GM18868 (cell line): ENCODE results near the gene ELSPBP1.
"Not testable (repeated sequence)": the region's sequence is repeated elsewhere in the genome, so short reads cannot be mapped to it uniquely, and the experiment has no call there.

Experiments used
- ATAC-seq: cut with Tn5 transposase; IDR thresholded peaks from one replicate; pipeline ENCODE4 v1.9.1; 2021; ENCODE audit warnings: mild to moderate bottlenecking, moderate library complexity; ENCODE audit not compliant: unreplicated experiment

ELSPBP1 gene

GRCh38 chr19:48041877-48042580 lies 47.6 kb downstream of the ELSPBP1 start:
- no peak for ATAC-seq

GRCh38 chr19:48043675-48044258 lies 49.3 kb downstream of the ELSPBP1 start, which contains the start of gene CABP5:
Gene CABP5, minus strand, starts transcription at chr19:48044079. Its CDS starts 157 bp downstream, at chr19:48043922.
- no peak for ATAC-seq

GRCh38 chr19:48044561-48044960 lies 50.1 kb downstream of the ELSPBP1 start:
- no peak for ATAC-seq

GRCh38 chr19:48051335-48052033 lies 57.1 kb downstream of the ELSPBP1 start:
- ATAC-seq, result no peak

GRCh38 chr19:48053076-48053475 lies 58.6 kb downstream of the ELSPBP1 start:
- no peak for ATAC-seq

GRCh38 chr19:48053856-48054255 lies 59.4 kb downstream of the ELSPBP1 start:
- no peak for ATAC-seq

GRCh38 chr19:48059331-48059730 lies 64.9 kb downstream of the ELSPBP1 start:
- no peak for ATAC-seq

GRCh38 chr19:48060381-48060780 lies 65.9 kb downstream of the ELSPBP1 start:
- ATAC-seq, result no peak

- no peak for ATAC-seq
Observed at GRCh38 chr19:48061401-48062344, 67.2 kb downstream of the ELSPBP1 start.

- no peak for ATAC-seq
Observed at GRCh38 chr19:48064509-48064908, 70.1 kb downstream of the ELSPBP1 start.

- no peak for ATAC-seq
Observed at GRCh38 chr19:48069435-48069834, 75.0 kb downstream of the ELSPBP1 start.

- ATAC-seq, result not testable (repeated sequence)
Observed at GRCh38 chr19:48070177-48070769, 75.8 kb downstream of the ELSPBP1 start.
